NOMO-1 treated with dmso at 0.1 percent for 144 hours (cell line): ENCODE data around the gene ITGB8.

Experiments
- DNase-seq: peaks from one replicate; lab custom pipeline; 2025; ENCODE audit not compliant: unreplicated experiment; lab: John Stamatoyannopoulos, UW

Gene ITGB8

GRCh38 chr7:20307119-20307518 is 23.6 kb upstream of the ITGB8 start:
- no peak for DNase-seq

DNA sequence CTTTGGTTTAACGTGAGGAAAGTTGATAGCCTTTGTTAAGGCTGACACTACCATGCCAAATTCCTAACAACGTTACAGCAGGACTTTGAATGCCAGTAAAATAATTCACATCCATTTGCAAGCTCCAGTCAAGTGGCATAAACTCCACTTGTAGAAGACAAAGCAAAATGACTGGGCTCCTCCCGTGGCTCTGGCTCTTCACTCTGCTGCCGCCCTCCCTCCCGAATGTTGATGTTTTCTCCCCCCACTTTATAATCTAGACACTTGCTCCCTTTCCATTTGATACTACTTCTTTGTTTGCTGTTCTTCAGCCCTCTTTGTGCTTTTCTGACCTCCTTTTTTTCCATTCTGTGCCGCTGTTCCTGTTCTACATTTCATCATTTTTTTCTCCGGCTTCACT is 22.8 kb upstream of the ITGB8 start:
- DNase-seq, result no peak

DNA sequence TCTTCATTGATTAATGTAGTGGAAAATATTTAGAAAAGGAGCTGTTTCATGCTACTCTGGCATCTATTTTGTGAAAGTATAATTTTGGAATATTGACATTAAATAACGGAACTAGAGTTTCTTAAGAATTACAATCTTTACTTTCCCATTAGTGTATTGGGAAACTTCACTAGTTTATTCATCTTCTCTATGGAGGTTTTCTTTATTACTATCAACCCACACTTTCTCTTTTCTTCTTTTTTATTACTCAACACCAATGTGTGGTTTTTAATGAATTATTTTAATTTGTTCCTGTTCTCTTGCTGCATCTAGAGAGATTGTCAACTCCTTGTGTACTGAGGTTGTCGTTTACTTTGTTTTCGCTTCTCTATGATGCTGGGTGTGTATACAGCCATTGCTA is 20.4 kb upstream of the ITGB8 start:
- DNase-seq, result no peak

GRCh38 chr7:20310963-20311742 is 19.5 kb upstream of the ITGB8 start:
- DNase-seq, result no peak

- DNase-seq, result no peak
Measured at GRCh38 chr7:20311743-20312042, 19.0 kb upstream of the ITGB8 start.

GRCh38 chr7:20312562-20312961 is 18.1 kb upstream of the ITGB8 start:
- DNase-seq, result no peak

GRCh38 chr7:20313626-20314025 is 17.1 kb upstream of the ITGB8 start:
- DNase-seq, result no peak

- no peak for DNase-seq
Measured at GRCh38 chr7:20314198-20314597, 16.5 kb upstream of the ITGB8 start.

- DNase-seq, result no peak
Measured at GRCh38 chr7:20316706-20317105, 14.0 kb upstream of the ITGB8 start.

DNA sequence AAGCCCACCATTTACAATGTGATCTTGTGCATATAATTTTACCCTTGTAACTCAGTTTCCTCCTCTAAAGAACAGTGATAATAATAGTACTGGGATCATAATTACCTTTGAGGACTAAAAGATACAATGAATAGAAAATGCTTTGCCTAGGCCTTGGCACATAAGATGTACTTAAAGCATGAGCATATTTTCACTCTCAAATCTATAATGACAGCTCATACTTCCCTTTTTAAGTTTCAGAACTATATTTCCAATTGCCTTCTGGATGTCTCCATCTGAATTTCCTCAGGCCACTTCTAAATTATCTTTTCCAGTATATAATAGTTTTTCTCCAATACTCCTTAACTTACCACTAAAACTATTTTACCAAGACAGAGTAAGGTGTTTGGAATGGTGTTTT is 13.3 kb upstream of the ITGB8 start:
- DNase-seq, result no peak

DNA sequence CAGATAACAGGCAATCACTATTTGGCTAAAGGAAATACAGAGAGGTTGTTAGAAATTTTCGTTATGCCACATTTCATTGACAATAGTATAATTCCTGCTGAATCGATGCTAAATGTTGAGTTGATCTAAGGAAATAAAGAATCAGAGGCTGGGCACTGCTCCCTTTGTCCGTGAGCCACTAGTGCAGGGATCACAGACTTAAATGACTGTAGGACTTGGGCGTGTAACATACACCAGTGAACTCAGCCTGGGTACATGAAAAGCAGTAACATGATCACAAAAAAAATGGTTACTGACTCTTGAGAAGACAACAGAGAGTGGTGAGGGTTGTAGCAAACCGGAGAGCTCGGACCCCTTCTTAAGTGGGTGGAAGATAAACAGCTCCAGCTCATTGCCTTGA is 11.8 kb upstream of the ITGB8 start:
- no peak for DNase-seq

GRCh38 chr7:20320322-20320721 is 10.4 kb upstream of the ITGB8 start:
- no peak for DNase-seq

DNA sequence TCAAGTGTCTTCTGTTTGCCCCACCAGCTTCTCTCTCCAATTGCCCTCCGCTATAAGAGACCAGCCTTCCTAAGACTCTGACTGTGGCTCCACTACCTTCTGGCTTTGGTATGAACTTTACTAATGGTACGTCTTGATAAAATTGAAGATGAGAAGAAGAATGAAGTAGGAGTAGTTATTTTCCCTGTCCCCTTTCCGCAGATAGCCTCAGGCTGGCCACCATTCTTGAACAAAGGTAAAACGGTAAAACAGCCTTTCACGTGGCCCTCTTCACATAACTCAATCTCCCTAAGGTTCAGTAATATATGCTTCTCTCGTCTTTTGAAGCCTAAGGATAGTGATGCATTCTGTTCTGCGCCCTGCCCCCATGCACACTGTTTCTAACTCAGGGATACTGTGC is 9.9 kb upstream of the ITGB8 start:
- DNase-seq, result no peak

- no peak for DNase-seq
Measured at GRCh38 chr7:20323595-20323994, 7.1 kb upstream of the ITGB8 start.

DNA sequence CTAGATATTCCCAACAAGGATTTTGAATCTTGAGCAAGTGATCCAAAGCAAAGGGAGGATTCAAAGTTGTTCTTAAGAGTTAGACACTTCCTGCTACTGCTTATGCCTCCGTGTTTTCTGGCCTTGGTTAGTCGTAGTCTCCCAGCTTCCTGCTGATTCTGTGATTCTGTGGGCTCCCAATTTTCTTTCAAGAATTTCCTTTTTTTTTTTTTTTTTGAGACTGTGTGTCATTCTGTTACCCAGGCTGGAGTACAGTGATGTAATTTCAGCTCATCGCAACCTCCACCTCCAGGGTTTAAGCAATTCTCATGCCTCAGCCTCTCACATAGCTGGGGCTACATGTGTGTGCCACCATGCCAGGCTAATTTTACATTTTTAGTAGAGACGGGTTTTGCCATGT is 4.4 kb upstream of the ITGB8 start:
- DNase-seq, result no peak

- DNase-seq, result no peak
Measured at GRCh38 chr7:20327055-20327454, 3.6 kb upstream of the ITGB8 start.

- no peak for DNase-seq
Measured at GRCh38 chr7:20328027-20328426, 2.7 kb upstream of the ITGB8 start.

- DNase-seq, result no peak
Measured at GRCh38 chr7:20328692-20329091, 2.0 kb upstream of the ITGB8 start.

- DNase-seq, result no peak
Measured at GRCh38 chr7:20329389-20330238, 1.1 kb upstream of the ITGB8 start.

DNA sequence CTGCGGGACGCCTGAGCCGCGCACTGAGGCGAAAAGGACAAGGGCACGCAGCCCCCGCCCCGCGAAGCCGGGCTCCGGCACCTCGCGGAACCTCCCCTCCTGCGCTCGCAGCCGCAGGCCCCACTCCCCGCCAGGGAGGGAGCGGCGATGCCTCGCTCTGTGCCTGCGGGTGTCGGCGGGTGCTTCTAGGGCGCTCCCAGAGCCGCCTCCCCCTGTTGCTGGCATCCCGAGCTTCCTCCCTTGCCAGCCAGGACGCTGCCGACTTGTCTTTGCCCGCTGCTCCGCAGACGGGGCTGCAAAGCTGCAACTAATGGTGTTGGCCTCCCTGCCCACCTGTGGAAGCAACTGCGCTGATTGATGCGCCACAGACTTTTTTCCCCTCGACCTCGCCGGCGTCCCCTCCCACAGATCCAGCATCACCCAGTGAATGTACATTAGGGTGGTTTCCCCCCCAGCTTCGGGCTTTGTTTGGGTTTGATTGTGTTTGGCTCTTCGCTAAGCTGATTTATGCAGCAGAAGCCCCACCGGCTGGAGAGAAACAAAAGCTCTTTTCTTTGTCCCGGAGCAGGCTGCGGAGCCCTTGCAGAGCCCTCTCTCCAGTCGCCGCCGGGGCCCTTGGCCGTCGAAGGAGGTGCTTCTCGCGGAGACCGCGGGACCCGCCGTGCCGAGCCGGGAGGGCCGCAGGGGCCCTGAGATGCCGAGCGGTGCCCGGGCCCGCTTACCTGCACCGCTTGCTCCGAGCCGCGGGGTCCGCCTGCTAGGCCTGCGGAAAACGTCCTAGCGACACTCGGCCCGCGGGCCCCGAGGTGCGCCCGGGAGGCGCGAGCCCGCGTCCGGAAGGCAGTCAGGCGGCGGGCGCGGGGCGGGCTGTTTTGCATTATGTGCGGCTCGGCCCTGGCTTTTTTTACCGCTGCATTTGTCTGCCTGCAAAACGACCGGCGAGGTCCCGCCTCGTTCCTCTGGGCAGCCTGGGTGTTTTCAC is 519 bp downstream of the ITGB8 start:
- DNase-seq, result no peak
